CD4-positive, alpha-beta T cell treated with Interleukin-10 for 1 hour (primary cell): ENCODE data around the gene UFD1.

Source experiments
- DNase-seq: peaks from one replicate; pipeline ENCODE4 v3.0.0-alpha.2; 2020

UFD1 gene

GRCh38 chr22:19419464-19420178 lies 59.4 kb downstream of the UFD1 start:
- peak; percentile 73 for DNase-seq

GRCh38 chr22:19419086-19419463 lies 59.9 kb downstream of the UFD1 start:
- no peak for DNase-seq

GRCh38 chr22:19412923-19413322 lies 66.1 kb downstream of the UFD1 start:
- no peak for DNase-seq

GRCh38 chr22:19412478-19412877 lies 66.5 kb downstream of the UFD1 start:
- no peak for DNase-seq

- no peak for DNase-seq
Observed at GRCh38 chr22:19411690-19412045, 67.3 kb downstream of the UFD1 start.

GRCh38 chr22:19410941-19411689 lies 67.9 kb downstream of the UFD1 start:
- DNase-seq: no peak

GRCh38 chr22:19407649-19408606 lies 71.1 kb downstream of the UFD1 start:
- no peak for DNase-seq

GRCh38 chr22:19406846-19407245 lies 72.1 kb downstream of the UFD1 start:
- no peak for DNase-seq

- DNase-seq: no peak
Observed at GRCh38 chr22:19406281-19406811, 72.6 kb downstream of the UFD1 start.

- no peak for DNase-seq
Observed at GRCh38 chr22:19405652-19406051, 73.3 kb downstream of the UFD1 start.

GRCh38 chr22:19405133-19405532 lies 73.9 kb downstream of the UFD1 start:
- DNase-seq: no peak

- DNase-seq: no peak
Observed at GRCh38 chr22:19404676-19405075, 74.3 kb downstream of the UFD1 start.

GRCh38 chr22:19402642-19403191 lies 76.3 kb downstream of the UFD1 start:
- DNase-seq: no peak

GRCh38 chr22:19401483-19401882 lies 77.5 kb downstream of the UFD1 start:
- no peak for DNase-seq

- no peak for DNase-seq
Observed at GRCh38 chr22:19400881-19401280, 78.1 kb downstream of the UFD1 start.
